Astrocyte of the cerebellum (primary cell): Measurements from ENCODE around the gene ZNF441.

Source experiments
- DNase-seq: peaks from one replicate; pipeline ENCODE4 v3.0.0-alpha.2; 2011; ENCODE audit warnings: low read depth
- H3K4me3 ChIP-seq: 2 replicates; pipeline ENCODE4 v1.5.1; 2011; ENCODE audit warnings: mild to moderate bottlenecking, low read depth, low read length, moderate library complexity
- in situ Hi-C: cut with HindIII; loops from 2 replicates; pipeline ENCODE4 v1.10.0; 2017; ENCODE audit warnings: low sequenced_read_pairs
- TF ChIP-seq, protein P1 (sequence below): IDR thresholded peaks from 2 replicates; pipeline ENCODE4 v1.5.1; 2012; ENCODE audit warnings: low read length, low read depth, moderate library complexity, mild to moderate bottlenecking; ENCODE audit errors: missing control alignments

The ZNF441 gene

DNA sequence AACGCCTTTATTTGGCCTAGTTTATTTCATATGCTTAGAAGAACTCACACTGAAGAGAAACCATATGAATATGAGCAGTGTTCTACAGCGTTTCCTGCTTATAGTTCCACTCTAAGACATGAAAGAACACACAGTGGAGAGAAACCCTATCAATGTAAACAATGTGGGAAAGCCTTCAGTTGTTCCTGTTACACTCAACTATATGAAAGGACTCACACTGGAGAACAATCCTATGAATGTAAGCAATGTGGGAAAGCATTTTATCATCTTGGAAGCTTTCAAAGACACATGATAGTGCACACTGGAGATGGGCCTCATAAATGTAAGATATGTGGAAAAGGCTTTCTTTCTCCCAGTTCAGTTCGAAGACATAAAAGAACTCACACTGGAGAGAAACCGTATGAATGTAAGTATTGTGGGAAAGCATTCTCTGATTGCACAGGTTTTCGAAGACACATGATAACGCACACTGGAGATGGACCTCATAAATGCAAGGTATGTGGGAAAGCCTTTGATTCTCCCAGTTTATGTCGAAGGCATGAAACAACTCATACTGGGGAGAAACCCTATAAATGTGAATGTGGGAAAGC is 13.7 kb downstream of the ZNF441 start:
- in situ Hi-C loops: no loop called here
- TF ChIP-seq, protein P1, sequence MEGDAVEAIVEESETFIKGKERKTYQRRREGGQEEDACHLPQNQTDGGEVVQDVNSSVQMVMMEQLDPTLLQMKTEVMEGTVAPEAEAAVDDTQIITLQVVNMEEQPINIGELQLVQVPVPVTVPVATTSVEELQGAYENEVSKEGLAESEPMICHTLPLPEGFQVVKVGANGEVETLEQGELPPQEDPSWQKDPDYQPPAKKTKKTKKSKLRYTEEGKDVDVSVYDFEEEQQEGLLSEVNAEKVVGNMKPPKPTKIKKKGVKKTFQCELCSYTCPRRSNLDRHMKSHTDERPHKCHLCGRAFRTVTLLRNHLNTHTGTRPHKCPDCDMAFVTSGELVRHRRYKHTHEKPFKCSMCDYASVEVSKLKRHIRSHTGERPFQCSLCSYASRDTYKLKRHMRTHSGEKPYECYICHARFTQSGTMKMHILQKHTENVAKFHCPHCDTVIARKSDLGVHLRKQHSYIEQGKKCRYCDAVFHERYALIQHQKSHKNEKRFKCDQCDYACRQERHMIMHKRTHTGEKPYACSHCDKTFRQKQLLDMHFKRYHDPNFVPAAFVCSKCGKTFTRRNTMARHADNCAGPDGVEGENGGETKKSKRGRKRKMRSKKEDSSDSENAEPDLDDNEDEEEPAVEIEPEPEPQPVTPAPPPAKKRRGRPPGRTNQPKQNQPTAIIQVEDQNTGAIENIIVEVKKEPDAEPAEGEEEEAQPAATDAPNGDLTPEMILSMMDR: no peak
- no peak for DNase-seq
- H3K4me3 ChIP-seq: no peak overlapping the region

DNA sequence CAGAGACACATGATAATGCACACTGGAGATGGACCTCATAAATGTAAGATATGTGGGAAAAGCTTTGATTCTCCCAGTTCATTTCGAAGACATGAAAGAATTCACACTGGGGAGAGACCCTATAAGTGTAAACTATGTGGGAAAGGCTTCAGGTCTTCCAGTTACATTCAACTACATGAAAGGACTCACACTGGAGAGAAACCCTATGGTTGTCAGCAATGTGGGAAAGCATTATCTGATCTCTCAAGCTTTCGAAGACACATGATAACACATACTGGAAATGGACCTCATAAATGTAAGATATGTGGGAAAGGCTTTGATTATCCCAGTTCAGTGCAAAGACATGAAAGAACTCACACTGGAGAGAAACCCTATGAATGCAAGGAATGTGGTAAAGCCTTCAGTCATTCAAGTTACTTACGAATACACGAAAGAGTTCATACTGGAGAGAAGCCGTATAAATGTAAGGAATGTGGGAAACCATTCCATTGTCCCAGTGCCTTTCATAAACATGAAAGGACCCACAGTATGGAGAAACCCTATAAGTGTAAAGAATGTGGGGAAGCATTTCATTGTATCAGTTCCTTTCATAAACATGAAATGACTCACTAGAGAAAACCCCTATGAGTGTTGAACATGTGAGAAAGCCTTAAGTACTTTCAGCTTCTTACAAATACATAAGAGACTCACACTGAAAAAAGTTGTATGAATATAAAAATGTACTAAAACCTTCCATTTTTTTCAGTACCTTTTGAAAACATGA is 14.7 kb downstream of the ZNF441 start:
- DNase-seq: no peak
- TF ChIP-seq, protein P1: no peak
- no peak overlapping the region for H3K4me3 ChIP-seq
- in situ Hi-C loops: no loop called here

DNA sequence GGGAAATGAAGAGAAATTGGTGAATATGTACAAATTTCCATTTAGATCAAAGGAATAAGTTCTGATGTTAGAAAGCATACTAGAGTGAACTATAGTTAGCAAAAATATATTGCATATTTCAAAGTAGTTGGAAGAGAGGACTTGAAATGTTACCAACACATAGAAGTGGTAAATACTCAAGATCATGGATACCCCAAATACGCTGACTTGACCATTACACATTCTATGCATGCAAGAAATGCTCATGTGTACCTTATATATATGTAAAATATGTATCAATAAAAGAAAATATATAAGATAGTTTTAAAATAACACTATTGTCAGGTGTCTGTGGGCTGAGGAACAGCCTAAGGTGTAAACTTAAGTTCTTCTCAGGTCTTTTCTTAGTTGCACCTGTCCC is 17.0 kb downstream of the ZNF441 start:
- H3K4me3 ChIP-seq: no peak overlapping the region
- DNase-seq: no peak
- TF ChIP-seq, protein P1: no peak
- in situ Hi-C loops: no loop called here

DNA sequence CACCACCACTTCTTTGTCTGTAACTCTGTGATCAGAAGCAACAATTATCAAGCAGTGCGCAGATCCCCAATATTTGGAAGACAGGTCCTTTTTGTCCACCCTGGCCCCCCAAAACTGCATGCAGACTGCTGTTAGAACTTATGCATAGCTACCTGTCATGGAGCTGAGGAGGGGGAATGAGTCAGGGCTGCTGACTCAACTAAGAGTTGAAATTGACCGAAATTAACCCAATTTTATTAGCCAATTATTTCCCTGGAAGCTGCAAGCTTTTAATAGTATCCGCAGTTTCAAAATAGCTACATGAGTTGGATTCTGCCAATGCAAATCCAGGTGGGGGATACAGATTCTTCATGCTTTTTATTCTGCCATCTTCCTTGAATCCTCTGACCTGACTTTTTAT is 17.6 kb downstream of the ZNF441 start:
- H3K4me3 ChIP-seq: no peak overlapping the region
- in situ Hi-C loops: no loop called here
- no peak for DNase-seq
- TF ChIP-seq, protein P1: no peak

DNA sequence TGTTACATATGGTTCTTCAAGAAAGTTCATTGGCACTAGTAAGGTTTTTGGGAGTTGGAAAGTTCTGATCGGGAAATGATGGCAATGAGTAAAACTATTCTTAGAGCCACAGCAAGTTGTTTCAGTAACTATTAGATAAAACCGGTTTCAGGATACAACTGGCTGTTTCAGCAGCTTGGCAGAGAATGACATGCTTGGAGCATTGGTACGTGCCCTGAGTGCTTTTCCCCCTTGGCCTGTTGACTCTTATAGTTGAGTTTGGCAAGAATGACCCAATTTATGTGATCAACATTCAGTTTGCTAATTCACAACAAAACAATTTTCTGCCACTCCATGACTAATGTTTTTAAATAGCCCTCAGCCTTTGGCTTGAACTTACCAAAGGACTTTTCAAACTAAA is 20.7 kb downstream of the ZNF441 start:
- no peak for DNase-seq
- H3K4me3 ChIP-seq: no peak overlapping the region
- in situ Hi-C loops: no loop called here
- TF ChIP-seq, protein P1: no peak

DNA sequence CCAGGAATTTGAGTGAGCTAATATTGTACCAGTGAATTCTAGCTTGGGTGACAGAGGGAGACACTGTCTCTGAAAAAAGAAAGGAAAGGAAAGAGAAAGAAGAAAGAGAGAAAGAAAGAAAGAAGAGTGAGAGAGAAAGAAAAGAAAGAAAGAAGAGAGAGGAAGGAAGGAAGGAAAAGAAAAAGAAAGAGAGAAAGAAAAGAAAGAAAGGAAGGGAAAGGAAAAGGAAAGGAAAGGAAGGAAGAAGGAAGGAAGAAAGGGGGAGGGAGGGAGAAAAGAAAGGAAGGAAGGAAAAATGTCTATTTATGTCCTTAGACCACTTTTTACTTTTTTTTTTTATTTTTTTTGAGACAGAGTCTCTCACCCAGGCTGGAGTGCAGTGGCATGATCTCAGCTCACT is 26.1 kb downstream of the ZNF441 start:
- no peak for DNase-seq
- H3K4me3 ChIP-seq: no peak overlapping the region
- TF ChIP-seq, protein P1: no peak
- in situ Hi-C loops: no loop called here
